HepG2 (cell line): ENCODE measurements around the gene ZNF726.
"Not testable (repeated sequence)": the region's sequence is repeated elsewhere in the genome, so short reads cannot be mapped to it uniquely, and the experiment has no call there.

ENCODE experiments used
- CHD4 ChIP-seq: fragments of 200-600 bp; sonication (generic); IDR thresholded peaks from 2 replicates; pipeline ENCODE4 v1.7.0; 2017; ENCODE audit warnings: mild to moderate bottlenecking, low read length, borderline replicate concordance
- CTCF ChIP-seq: sonication (generic); formaldehyde crosslinking; IDR thresholded peaks from 2 replicates; pipeline ENCODE4 v1.5.0; 2020; ENCODE audit warnings: mild to moderate bottlenecking, missing genetic modification reagents, moderate library complexity
- ESRRA ChIP-seq: sonication (generic); formaldehyde crosslinking; IDR thresholded peaks from 2 replicates; pipeline ENCODE4 v1.5.1; 2020; ENCODE audit warnings: mild to moderate bottlenecking, low read depth, missing genetic modification reagents
- FOXK2 ChIP-seq: fragments of 450-650 bp; IDR thresholded peaks from 2 replicates; pipeline ENCODE4 v1.6.1; 2016
- PHF8 ChIP-seq: sonication (generic); formaldehyde crosslinking; IDR thresholded peaks from 2 replicates; pipeline ENCODE4 v1.5.0; 2020; ENCODE audit warnings: missing genetic modification reagents
- TAF1 ChIP-seq: sonication (generic); formaldehyde crosslinking; IDR thresholded peaks from 2 replicates; pipeline ENCODE4 v1.4.0; 2020; ENCODE audit warnings: missing genetic modification reagents
- TP53 ChIP-seq: sonication (generic); formaldehyde crosslinking; conservative IDR thresholded peaks from 2 replicates; pipeline ENCODE4 v1.4.0; 2020; ENCODE audit warnings: missing genetic modification reagents
- ZNF282 ChIP-seq: fragments of 450-650 bp; IDR thresholded peaks from 2 replicates; pipeline ENCODE4 v1.6.1; 2018; ENCODE audit not compliant: partially characterized antibody
- ZNF292 ChIP-seq: sonication (generic); formaldehyde crosslinking; IDR thresholded peaks from 2 replicates; pipeline ENCODE4 v1.8.1; 2022; ENCODE audit warnings: mild to moderate bottlenecking, low read depth, missing genetic modification reagents, borderline replicate concordance

DNA sequence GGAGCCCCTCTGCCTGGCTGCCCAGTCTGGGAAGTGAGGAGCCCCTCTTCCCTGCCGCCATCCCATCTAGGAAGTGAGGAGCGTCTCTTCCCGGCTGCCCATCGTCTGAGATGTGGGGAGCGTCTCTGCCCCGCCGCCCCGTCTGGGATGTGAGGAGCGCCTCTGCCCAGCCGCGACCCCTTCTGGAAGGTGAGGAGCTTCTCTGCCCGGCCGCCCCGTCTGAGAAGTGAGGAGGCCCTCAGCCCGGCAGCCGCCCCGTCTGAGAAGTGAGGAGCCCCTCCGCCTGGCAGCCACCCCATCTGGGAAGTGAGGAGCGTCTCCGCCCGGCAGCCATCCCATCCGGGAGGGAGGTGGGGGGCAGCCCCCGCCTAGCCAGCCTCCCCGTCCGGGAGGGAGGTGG lies 49.2 kb downstream of the ZNF726 start:
- TF ChIP-seq ZNF292 (CRISPR knock-in tag); CTCF (CRISPR knock-in tag); CHD4; ESRRA; TP53; FOXK2; ZNF282; PHF8 (CRISPR knock-in tag); TAF1 (CRISPR knock-in tag): not testable (repeated sequence)
